H1 (cell line): ENCODE data around the gene MYO5B. TPM values are rescaled to one million over a fixed set of nuclear protein-coding genes. Genes with fewer than 3 reads are reported as not detected.

ENCODE experiments used
- CTCF ChIA-PET: fragments of 300-600 bp; sonication (Branson Sonifier 250); formaldehyde crosslinking; loops from one replicate; lab custom pipeline; 2021; ENCODE audit not compliant: partially characterized antibody; lab: Charles Lee
- POLR2A ChIA-PET: fragments of 300-600 bp; sonication (Branson Sonifier 250); formaldehyde crosslinking; loops from one replicate; lab custom pipeline; 2021; ENCODE audit warnings: inconsistent platforms; ENCODE audit not compliant: partially characterized antibody; lab: Charles Lee
- DNase-seq, 2 experiments: peaks; one replicate each; pipeline versions ENCODE4 v3.0.0 to v3.0.0-alpha.2; 2010 to 2022; ENCODE audit warnings: low spot score in 2 of 2, low read depth in 1 of 2, mixed read lengths in 1 of 2
- FAIRE-seq: peaks from 2 replicates; lab custom pipeline; 2011; peaks lifted over from hg19 to GRCh38; lab: Jason Lieb, UNC
- H2AFZ ChIP-seq: 2 replicates; pipeline ENCODE4 v1.8.1; 2012; ENCODE audit warnings: low read length, inconsistent platforms
- H2AK5ac ChIP-seq: 2 replicates; pipeline ENCODE4 v1.6.1; 2013; ENCODE audit warnings: low read depth, low read length
- H2BK120ac ChIP-seq: replicated peaks from 2 replicates; pipeline ENCODE3; 2013; ENCODE audit warnings: low read depth, low read length, inconsistent platforms
- H2BK12ac ChIP-seq: 2 replicates; pipeline ENCODE4 v1.6.1; 2013; ENCODE audit warnings: low read depth, low read length
- H2BK15ac ChIP-seq: 2 replicates; pipeline ENCODE4 v1.6.1; 2013; ENCODE audit warnings: low read length
- H2BK20ac ChIP-seq: 2 replicates; pipeline ENCODE4 v1.6.1; 2013; ENCODE audit warnings: low read length
- H2BK5ac ChIP-seq: 2 replicates; pipeline ENCODE4 v1.6.1; 2013; ENCODE audit warnings: low read depth, low read length
- H3K14ac ChIP-seq: 2 replicates; pipeline ENCODE4 v1.6.1; 2013; ENCODE audit warnings: inconsistent platforms; ENCODE audit not compliant: insufficient read length
- H3K18ac ChIP-seq: 2 replicates; pipeline ENCODE4 v1.6.1; 2013; ENCODE audit warnings: low read length; ENCODE audit errors: extremely low read depth
- H3K23ac ChIP-seq: 2 replicates; pipeline ENCODE4 v1.6.1; 2013; ENCODE audit warnings: inconsistent platforms; ENCODE audit not compliant: insufficient read length
- H3K23me2 ChIP-seq: 2 replicates; pipeline ENCODE4 v1.6.1; 2013; ENCODE audit warnings: low read depth, low read length
- H3K27ac ChIP-seq: 2 replicates; pipeline ENCODE4 v1.6.1; 2011; ENCODE audit warnings: low read depth, low read length, inconsistent platforms
- H3K27me3 ChIP-seq, 4 experiments: replicated peaks in 1 of 4; 1 replicate in 1 of 4; 2 replicates in 3 of 4; pipeline versions ENCODE4 v1.6.1 to v1.8.1; 2011 to 2013; ENCODE audit warnings: low read length in 3 of 4, mild to moderate bottlenecking in 3 of 4, inconsistent platforms in 2 of 4, mixed read lengths in 2 of 4, moderate library complexity in 1 of 4; ENCODE audit not compliant: control insufficient read depth in 3 of 4, insufficient read depth in 3 of 4; ENCODE audit errors: extremely low read depth in 1 of 4
- H3K36me3 ChIP-seq, 4 experiments: 2 replicates each; pipeline versions ENCODE4 v1.6.1 to v1.8.1; 2011 to 2013; ENCODE audit warnings: mild to moderate bottlenecking in 4 of 4, low read length in 3 of 4, moderate library complexity in 2 of 4, control low read depth in 1 of 4, inconsistent platforms in 1 of 4; ENCODE audit not compliant: insufficient read depth in 4 of 4, control insufficient read depth in 2 of 4
- H3K4ac ChIP-seq: replicated peaks from 2 replicates; pipeline ENCODE3; 2013; ENCODE audit warnings: low read length, low read depth, mixed read lengths, inconsistent platforms; ENCODE audit not compliant: insufficient read length
- H3K4me1 ChIP-seq, 4 experiments: replicated peaks in 1 of 4; 1 replicate in 1 of 4; 2 replicates in 3 of 4; pipeline versions ENCODE4 v1.6.1 to v1.8.1; 2011 to 2013; ENCODE audit warnings: low read length in 3 of 4, inconsistent platforms in 2 of 4, mixed read lengths in 1 of 4; ENCODE audit not compliant: insufficient read depth in 4 of 4, control insufficient read depth in 3 of 4
- H3K4me2 ChIP-seq, 2 experiments: 2 replicates each; pipeline versions ENCODE4 v1.6.1 to v1.8.1; 2011 to 2013; ENCODE audit warnings: low read depth in 2 of 2, low read length in 2 of 2, control low read depth in 1 of 2, inconsistent platforms in 1 of 2, mild to moderate bottlenecking in 1 of 2; ENCODE audit not compliant: insufficient read depth in 1 of 2
- H3K4me3 ChIP-seq, 4 experiments: fragments of 200-600, 300-600 bp in 1 of 4; sonication (generic), shearing (Covaris generic), sonication (Bioruptor Twin) in 1 of 4; 2 replicates each; pipeline versions ENCODE4 v1.5.1 to v1.8.1; 2011 to 2016; ENCODE audit warnings: low read length in 4 of 4, low read depth in 3 of 4, control low read depth in 2 of 4, inconsistent platforms in 2 of 4, mild to moderate bottlenecking in 2 of 4, mixed read lengths in 1 of 4, moderate library complexity in 1 of 4; ENCODE audit not compliant: insufficient read depth in 2 of 4; ENCODE audit errors: extremely low read depth in 1 of 4
- H3K56ac ChIP-seq: replicated peaks from 2 replicates; pipeline ENCODE3; 2013; ENCODE audit warnings: low read depth, mild to moderate bottlenecking, mixed read lengths, low read length, inconsistent platforms; ENCODE audit not compliant: insufficient read length
- H3K79me1 ChIP-seq: 2 replicates; pipeline ENCODE4 v1.6.1; 2013; ENCODE audit warnings: low read depth, low read length, control low read depth
- H3K79me2 ChIP-seq, 2 experiments: 2 replicates each; pipeline versions ENCODE4 v1.6.1 to v1.8.1; 2012 to 2013; ENCODE audit warnings: low read length in 2 of 2, mild to moderate bottlenecking in 2 of 2, inconsistent platforms in 1 of 2; ENCODE audit not compliant: insufficient read depth in 2 of 2, control insufficient read depth in 1 of 2
- H3K9ac ChIP-seq, 4 experiments: replicated peaks in 1 of 4; 1 replicate in 1 of 4; 2 replicates in 3 of 4; pipeline versions ENCODE4 v1.6.1 to v1.8.1; 2011 to 2013; ENCODE audit warnings: low read depth in 3 of 4, low read length in 3 of 4, control low read depth in 2 of 4, mild to moderate bottlenecking in 2 of 4, moderate library complexity in 2 of 4, inconsistent platforms in 1 of 4; ENCODE audit errors: extremely low read depth in 1 of 4
- H3K9me3 ChIP-seq, 2 experiments: 2 replicates each; pipeline versions ENCODE4 v1.6.1 to v1.8.1; 2012 to 2013; ENCODE audit warnings: mild to moderate bottlenecking in 2 of 2, moderate library complexity in 2 of 2, control low read depth in 1 of 2, inconsistent platforms in 1 of 2, low read depth in 1 of 2, low read length in 1 of 2, mixed read lengths in 1 of 2; ENCODE audit not compliant: insufficient read depth in 2 of 2
- H4K20me1 ChIP-seq, 2 experiments: replicated peaks in 1 of 2; 2 replicates each; pipeline versions ENCODE3 to v1.8.1; 2011 to 2013; ENCODE audit warnings: inconsistent platforms in 2 of 2, low read length in 2 of 2, mild to moderate bottlenecking in 1 of 2; ENCODE audit not compliant: insufficient read depth in 2 of 2, control insufficient read depth in 1 of 2
- H4K5ac ChIP-seq: 2 replicates; pipeline ENCODE4 v1.6.1; 2013; ENCODE audit warnings: low read length, low read depth, mixed read lengths, inconsistent platforms; ENCODE audit not compliant: insufficient read length
- H4K8ac ChIP-seq: 2 replicates; pipeline ENCODE4 v1.8.0; 2013; ENCODE audit warnings: mild to moderate bottlenecking, moderate library complexity, low read length, inconsistent platforms; ENCODE audit not compliant: insufficient read depth; ENCODE audit errors: extremely low read depth
- H4K91ac ChIP-seq: replicated peaks from 2 replicates; pipeline ENCODE3; 2013; ENCODE audit warnings: low read length, mixed read lengths, inconsistent platforms; ENCODE audit not compliant: insufficient read length
- E2F6 ChIP-seq: IDR thresholded peaks from 2 replicates; pipeline ENCODE4 v1.6.1; 2012; ENCODE audit warnings: inconsistent platforms
- HDAC2 ChIP-seq, 2 experiments: fragments of 300-600 bp in 1 of 2; sonication (generic) in 1 of 2; IDR thresholded peaks; 2 replicates each; pipeline ENCODE4 v1.6.1; 2011 to 2012; ENCODE audit warnings: low read depth in 2 of 2, low read length in 2 of 2, mild to moderate bottlenecking in 2 of 2, moderate library complexity in 2 of 2, borderline replicate concordance in 1 of 2, inconsistent platforms in 1 of 2
- RFX5 ChIP-seq: IDR thresholded peaks from 2 replicates; pipeline ENCODE4 v1.6.1; 2011; ENCODE audit warnings: low read depth, low read length, improper control_type of control experiment, borderline replicate concordance
- SIN3A ChIP-seq, 2 experiments: IDR thresholded peaks in 1 of 2; conservative IDR thresholded peaks in 1 of 2; 2 replicates each; pipeline ENCODE4 v1.6.1; 2011 to 2012; ENCODE audit warnings: low read length in 2 of 2, improper control_type of control experiment in 1 of 2, low read depth in 1 of 2, mild to moderate bottlenecking in 1 of 2
- SUZ12 ChIP-seq: fragments of 200-600 bp; sonication (generic); IDR thresholded peaks from 2 replicates; pipeline ENCODE4 v1.6.1; 2012; ENCODE audit warnings: mild to moderate bottlenecking, inconsistent platforms, low read length, moderate library complexity, mixed read lengths
- WGBS, 2 experiments: shearing (Covaris generic) in 1 of 2; methylation state at CpG; one replicate each; pipeline versions ENCODE4 v1.1.6 to v1.1.7; 2013 to 2015; ENCODE audit warnings: low lambda C conversion rate in 2 of 2, mixed read lengths in 2 of 2, inconsistent platforms in 1 of 2, low coverage in 1 of 2, missing lambda C conversion rate in 1 of 2; ENCODE audit not compliant: insufficient replicate concordance in 2 of 2, insufficient coverage in 1 of 2, insufficient read length in 1 of 2; ENCODE audit errors: extremely low coverage in 1 of 2, missing lambda C conversion rate in 1 of 2; 5-methylcytosine and 5-hydroxymethylcytosine counted together
- polyA plus RNA-seq, 7 experiments: library from polyadenylated mRNA; depleted of rRNA in 3 of 7; stranded (reverse) in 5 of 7; unstranded in 2 of 7; fragments of >200 nt in 5 of 7; fragments of 200-250 nt in 2 of 7; gene quantifications; 1 replicate in 5 of 7; 2 replicates in 1 of 7; 4 replicates in 1 of 7; pipeline versions ENCODE4 v1.2.1 to v1.2.3, GENCODE V29; 2011 to 2013; ENCODE audit warnings: missing spikeins in 2 of 7, mixed read lengths in 2 of 7
- total RNA-seq: library from RNA; stranded (reverse); fragmentation: NEBNext Ultra II Directional; extraction: Animal tissue kit (Norgen Biotek cat#: 25700); gene quantifications from 2 replicates; pipeline ENCODE4 v1.2.1, GENCODE V29; 2021

Gene MYO5B
- total and polyA plus RNA-seq, 2 of the 8 experiments (the other 6 are each of a cell fraction or from before 2014, with no cell fraction given): 6.4 to 7.7 TPM

GRCh38 chr18:49794743-49795142, 400.2 kb downstream of the MYO5B start:
- H2AK5ac ChIP-seq: no peak overlapping the region
- no peak overlapping the region for H3K4me3 ChIP-seq
- peaks cover 8 to 72% (median 56%) of the 10 kb centered on the region in 4 experiments for H3K36me3 ChIP-seq
- H3K4ac ChIP-seq: no peak overlapping the region
- H3K79me1 ChIP-seq: no peaks in the 10 kb centered on the region
- no peak overlapping the region for H4K8ac ChIP-seq
- no peak overlapping the region for H2BK120ac ChIP-seq
- H2BK15ac ChIP-seq: no peak overlapping the region
- H3K4me2 ChIP-seq: no peak overlapping the region
- no peak overlapping the region for H2BK12ac ChIP-seq
- H4K5ac ChIP-seq: no peak overlapping the region
- 86% methylated on average over 3 of the region's 3 CpGs; no CpG with 5 or more reads in 1 of the 2 experiments for WGBS, 2 experiments
- FAIRE-seq (no peak), DNase-seq (no peak)
- H2BK20ac ChIP-seq: no peak overlapping the region
- no peak overlapping the region for H4K91ac ChIP-seq
- H3K18ac ChIP-seq: no peak overlapping the region
- H3K23me2 ChIP-seq: no peaks in the 10 kb centered on the region
- no peak overlapping the region for H3K23ac ChIP-seq
- H3K9me3 ChIP-seq: peaks cover 0 to 7% of the 10 kb centered on the region in 2 experiments; a peak in 1 of 4 replicates
- no peaks in the 10 kb centered on the region for H3K4me1 ChIP-seq
- H3K27me3 ChIP-seq: no peaks in the 10 kb centered on the region
- ChIA-PET POLR2A (no interaction called here), CTCF (interaction anchor here (1.1 to 1.6 kb wide), 3 partner anchors 63 to 284 kb away, joined by 3 to 7 read pairs (median 4); no protein-coding TSS in a partner anchor)
- no peak overlapping the region for H3K14ac ChIP-seq
- no peak overlapping the region for H2AFZ ChIP-seq
- H3K27ac ChIP-seq: no peak overlapping the region
- H4K20me1 ChIP-seq: peaks cover 0 to 3% of the 10 kb centered on the region in 2 experiments
- H3K56ac ChIP-seq: no peak overlapping the region
- H3K79me2 ChIP-seq: no peaks in the 10 kb centered on the region
- no peak overlapping the region for H2BK5ac ChIP-seq
- no peak overlapping the region for H3K9ac ChIP-seq
- TF ChIP-seq E2F6: no peak
- TF ChIP-seq SIN3A (conservative IDR thresholded peaks at IDR 0.05 in 1 of 2, IDR thresholded peaks at IDR 0.05 in 1 of 2; ENCODE audit: low read depth in 1 of 2, low read length in 2 of 2): no peak
- TF ChIP-seq RFX5: no peak
- TF ChIP-seq HDAC2 (IDR thresholded peaks at IDR 0.05; ENCODE audit: borderline replicate concordance in 1 of 2, low read depth in 2 of 2, low read length in 2 of 2): no peak
- no peak for TF ChIP-seq SUZ12
